Measurements from ENCODE around the gene KLK7.

The KLK7 gene

DNA sequence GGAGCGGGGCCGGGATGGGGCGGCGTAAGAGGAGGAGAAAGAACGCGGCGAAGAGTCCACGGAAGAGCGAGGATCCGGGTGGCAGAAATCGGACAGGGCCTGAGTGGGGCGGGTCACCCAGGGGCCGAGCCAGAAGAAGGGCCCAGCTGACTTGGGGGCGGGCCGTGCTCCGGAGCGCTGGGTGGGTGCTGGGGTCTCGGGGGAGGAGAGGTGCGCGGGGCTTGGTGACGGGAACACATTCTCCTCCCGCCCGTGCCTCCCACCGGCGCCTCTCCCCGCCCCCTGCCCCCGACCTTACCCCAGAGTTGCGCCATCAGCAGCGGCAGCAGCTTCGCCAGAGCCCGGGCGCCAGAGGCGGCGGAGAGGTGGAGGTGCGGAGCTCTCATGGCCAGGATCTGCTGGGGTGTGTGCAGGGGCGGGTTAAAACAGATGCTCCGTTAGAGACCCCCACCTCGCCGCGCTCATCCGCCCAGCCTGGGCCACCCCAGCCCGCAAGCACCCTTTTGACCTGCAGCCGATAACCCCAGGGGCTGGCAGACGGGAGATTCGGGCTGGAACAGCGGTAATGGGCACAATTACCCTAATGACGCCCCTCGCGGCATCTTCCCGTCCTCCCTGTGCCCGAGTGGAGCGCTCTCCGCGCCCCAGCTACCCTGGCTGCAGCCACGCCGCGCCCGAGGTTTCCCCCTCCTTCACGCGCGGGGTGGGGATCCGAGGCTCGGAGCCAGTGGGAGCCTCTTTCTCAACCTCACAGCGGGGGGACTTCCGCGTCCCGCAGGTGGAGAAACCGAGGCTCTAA lies 35.2 kb upstream of the KLK7 start:
- Histone ChIP-seq H3K4ac (ENCODE audit: low read depth, low read length) (no peak overlapping the region), H3K9ac (ENCODE audit: low read length) (peak overlapping the region; percentile 2), H3K27me3 (ENCODE audit: insufficient read depth, low read length, poor library complexity) (peaks cover 8% of the 10 kb centered on the region), H3K4me3 (ENCODE audit: low read length) (no peak overlapping the region), H2BK15ac (replicated peaks; ENCODE audit: low read depth) (no peak overlapping the region), H2BK5ac (ENCODE audit: low read length) (no peak overlapping the region), H4K8ac (ENCODE audit: low read depth, low read length) (no peak overlapping the region), H3K36me3 (ENCODE audit: control insufficient read depth, insufficient read depth, low read length) (no peaks in the 10 kb centered on the region), H3K23ac (ENCODE audit: low read length) (no peak overlapping the region), H3K4me2 (ENCODE audit: low read length) (peak overlapping the region; percentile 52), H4K5ac (ENCODE audit: low read length) (no peak overlapping the region), H3K18ac (ENCODE audit: low read length) (no peak overlapping the region), H3K79me2 (ENCODE audit: control insufficient read depth, insufficient read depth, low read length) (no peaks in the 10 kb centered on the region), H2BK120ac (ENCODE audit: low read depth, low read length) (no peak overlapping the region), H3K56ac (ENCODE audit: low read length) (peak overlapping the region; percentile 15), H2AK5ac (ENCODE audit: low read length) (no peak overlapping the region), H3K79me1 (ENCODE audit: low read length) (no peaks in the 10 kb centered on the region), H3K27ac (ENCODE audit: low read depth, low read length) (no peak overlapping the region), H3K4me1 (ENCODE audit: control insufficient read depth, low read depth, low read length) (no peaks in the 10 kb centered on the region)
- WGBS (ENCODE audit: extremely low coverage, insufficient coverage, low lambda C conversion rate), result no CpG with 5 or more reads among the region's 68 CpGs
- DNase-seq, result peak; percentile 60

DNA sequence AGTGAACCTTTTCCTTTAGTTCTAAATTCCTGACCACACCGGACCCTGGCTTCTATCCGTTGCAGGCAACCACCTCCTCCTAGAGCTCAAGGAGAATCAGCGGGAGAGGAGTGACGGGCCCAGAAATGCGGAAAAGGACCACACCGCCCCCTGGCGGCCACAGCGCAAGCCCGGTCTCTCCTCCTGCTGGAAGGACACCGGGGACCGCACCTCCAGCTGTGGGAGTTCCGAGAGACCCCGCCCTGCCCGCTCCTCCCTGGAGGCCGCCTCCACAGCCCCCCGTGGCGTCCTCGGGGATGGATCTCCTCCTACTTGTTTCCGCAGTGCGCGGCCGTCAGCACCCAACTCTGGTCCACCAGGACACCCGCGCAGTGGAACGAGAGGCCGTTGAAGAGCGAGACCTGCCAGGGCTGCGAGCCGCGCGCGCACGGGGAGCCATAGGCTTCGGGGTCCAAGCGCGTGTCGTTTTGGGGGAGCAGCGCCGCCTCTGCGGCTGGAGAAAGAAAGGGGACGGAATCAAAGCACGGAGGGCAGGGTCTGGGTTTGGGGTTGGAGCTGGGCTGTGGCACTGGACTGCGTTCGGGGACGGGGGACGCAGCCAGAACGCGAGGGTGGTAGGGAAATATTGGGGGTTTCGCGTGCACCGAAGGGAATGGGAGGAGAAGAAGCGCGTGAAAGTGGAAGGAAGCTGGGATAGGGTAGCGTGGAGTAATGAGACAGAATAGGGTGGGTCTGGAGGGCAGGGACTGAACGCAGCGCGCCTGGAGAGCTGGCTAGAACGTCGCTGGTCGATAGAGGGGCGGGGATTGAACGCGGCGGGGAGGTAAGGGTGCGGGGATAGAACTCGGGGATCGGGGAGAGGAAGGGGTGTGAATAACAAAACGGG lies 33.3 kb upstream of the KLK7 start:
- Histone ChIP-seq H3K36me3 (ENCODE audit: control insufficient read depth, insufficient read depth, low read length) (no peaks in the 10 kb centered on the region), H3K27ac (ENCODE audit: low read depth, low read length) (no peak overlapping the region), H2BK120ac (ENCODE audit: low read depth, low read length) (no peak overlapping the region), H3K23ac (ENCODE audit: low read length) (no peak overlapping the region), H3K79me1 (ENCODE audit: low read length) (no peaks in the 10 kb centered on the region), H2BK15ac (replicated peaks; ENCODE audit: low read depth) (no peak overlapping the region), H3K4me1 (ENCODE audit: control insufficient read depth, low read depth, low read length) (no peaks in the 10 kb centered on the region), H3K27me3 (ENCODE audit: insufficient read depth, low read length, poor library complexity) (peaks cover 8% of the 10 kb centered on the region), H3K4me2 (ENCODE audit: low read length) (peak overlapping the region; percentile 84), H3K18ac (ENCODE audit: low read length) (no peak overlapping the region), H3K4ac (ENCODE audit: low read depth, low read length) (no peak overlapping the region), H4K8ac (ENCODE audit: low read depth, low read length) (no peak overlapping the region), H3K56ac (ENCODE audit: low read length) (peak overlapping the region; percentile 58), H3K4me3 (ENCODE audit: low read length) (peak overlapping the region; percentile 23), H4K5ac (ENCODE audit: low read length) (no peak overlapping the region), H3K79me2 (ENCODE audit: control insufficient read depth, insufficient read depth, low read length) (no peaks in the 10 kb centered on the region), H2AK5ac (ENCODE audit: low read length) (no peak overlapping the region), H3K9ac (ENCODE audit: low read length) (peak overlapping the region; percentile 41), H2BK5ac (ENCODE audit: low read length) (no peak overlapping the region)
- DNase-seq, result peak; percentile 90
- no CpG with 5 or more reads among the region's 68 CpGs for WGBS (ENCODE audit: extremely low coverage, insufficient coverage, low lambda C conversion rate)

DNA sequence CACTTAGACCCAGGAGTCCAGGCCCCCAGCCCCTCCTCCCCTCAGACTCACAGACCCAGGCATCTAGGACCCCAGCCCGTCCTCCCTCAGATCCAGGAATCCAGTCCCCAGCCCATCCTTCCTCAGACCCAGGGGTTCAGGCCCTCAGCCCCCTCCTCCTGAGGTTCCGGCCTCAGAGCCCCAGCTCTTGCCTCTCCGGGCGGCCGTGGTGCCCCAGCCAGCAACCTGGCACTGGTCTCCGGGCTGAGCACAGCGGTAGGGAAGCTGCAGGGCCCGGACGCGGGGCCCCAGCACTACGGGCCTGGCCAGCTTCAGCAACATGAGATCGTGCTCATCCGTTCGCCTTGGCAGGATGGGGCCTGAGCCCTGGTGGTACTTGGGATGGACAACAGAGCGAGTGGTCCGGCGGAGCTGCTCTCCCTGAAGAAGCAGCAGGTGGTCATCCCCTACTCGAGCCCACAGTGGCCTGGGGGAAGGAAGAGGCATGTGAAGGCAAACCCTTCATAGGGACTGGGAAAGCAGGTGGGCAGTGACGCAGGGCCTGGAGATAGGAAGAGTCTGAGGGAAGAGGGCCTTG lies 32.1 kb upstream of the KLK7 start:
- Histone ChIP-seq H3K4ac (ENCODE audit: low read depth, low read length) (no peak overlapping the region), H2BK15ac (replicated peaks; ENCODE audit: low read depth) (no peak overlapping the region), H3K27ac (ENCODE audit: low read depth, low read length) (no peak overlapping the region), H4K8ac (ENCODE audit: low read depth, low read length) (no peak overlapping the region), H3K36me3 (ENCODE audit: control insufficient read depth, insufficient read depth, low read length) (no peaks in the 10 kb centered on the region), H3K4me3 (ENCODE audit: low read length) (no peak overlapping the region), H3K79me2 (ENCODE audit: control insufficient read depth, insufficient read depth, low read length) (no peaks in the 10 kb centered on the region), H3K4me2 (ENCODE audit: low read length) (no peak overlapping the region), H3K9ac (ENCODE audit: low read length) (no peak overlapping the region), H3K4me1 (ENCODE audit: control insufficient read depth, low read depth, low read length) (no peaks in the 10 kb centered on the region), H2BK120ac (ENCODE audit: low read depth, low read length) (no peak overlapping the region), H3K79me1 (ENCODE audit: low read length) (no peaks in the 10 kb centered on the region), H3K56ac (ENCODE audit: low read length) (no peak overlapping the region), H4K5ac (ENCODE audit: low read length) (no peak overlapping the region), H2AK5ac (ENCODE audit: low read length) (no peak overlapping the region), H3K18ac (ENCODE audit: low read length) (no peak overlapping the region), H2BK5ac (ENCODE audit: low read length) (no peak overlapping the region), H3K23ac (ENCODE audit: low read length) (no peak overlapping the region), H3K27me3 (ENCODE audit: insufficient read depth, low read length, poor library complexity) (peaks cover 8% of the 10 kb centered on the region)
- no CpG with 5 or more reads among the region's 19 CpGs for WGBS (ENCODE audit: extremely low coverage, insufficient coverage, low lambda C conversion rate)
- no peak for DNase-seq

DNA sequence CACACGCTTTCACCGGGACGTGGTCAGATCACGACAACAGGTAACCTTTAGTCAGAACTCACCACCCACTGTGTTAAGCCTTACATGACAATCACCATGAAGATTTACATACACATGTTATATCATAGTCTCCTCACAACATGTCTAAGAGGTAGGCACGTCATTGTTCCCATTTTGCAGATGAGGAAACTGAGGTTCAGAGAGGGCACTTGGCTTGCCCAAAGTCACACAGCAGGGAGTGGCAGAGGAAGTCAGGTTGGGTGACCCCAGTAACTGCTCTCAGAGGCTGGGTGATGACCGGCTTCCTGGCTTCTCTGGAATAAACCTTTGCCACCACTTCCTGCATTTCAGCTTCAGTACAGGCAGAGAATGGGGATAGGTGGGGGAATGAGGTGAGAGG lies 30.5 kb upstream of the KLK7 start:
- no CpG with 5 or more reads among the region's 6 CpGs for WGBS (ENCODE audit: extremely low coverage, insufficient coverage, low lambda C conversion rate)
- Histone ChIP-seq H4K5ac (ENCODE audit: low read length) (no peak overlapping the region), H3K36me3 (ENCODE audit: control insufficient read depth, insufficient read depth, low read length) (no peaks in the 10 kb centered on the region), H2AK5ac (ENCODE audit: low read length) (no peak overlapping the region), H3K79me1 (ENCODE audit: low read length) (no peaks in the 10 kb centered on the region), H3K4me3 (ENCODE audit: low read length) (no peak overlapping the region), H3K27me3 (ENCODE audit: insufficient read depth, low read length, poor library complexity) (peaks cover 8% of the 10 kb centered on the region), H3K56ac (ENCODE audit: low read length) (no peak overlapping the region), H2BK5ac (ENCODE audit: low read length) (no peak overlapping the region), H3K23ac (ENCODE audit: low read length) (no peak overlapping the region), H3K79me2 (ENCODE audit: control insufficient read depth, insufficient read depth, low read length) (no peaks in the 10 kb centered on the region), H3K4me2 (ENCODE audit: low read length) (no peak overlapping the region), H2BK15ac (replicated peaks; ENCODE audit: low read depth) (no peak overlapping the region), H3K4me1 (ENCODE audit: control insufficient read depth, low read depth, low read length) (no peaks in the 10 kb centered on the region), H2BK120ac (ENCODE audit: low read depth, low read length) (no peak overlapping the region), H3K4ac (ENCODE audit: low read depth, low read length) (no peak overlapping the region), H3K27ac (ENCODE audit: low read depth, low read length) (no peak overlapping the region), H4K8ac (ENCODE audit: low read depth, low read length) (no peak overlapping the region), H3K9ac (ENCODE audit: low read length) (no peak overlapping the region), H3K18ac (ENCODE audit: low read length) (no peak overlapping the region)
- DNase-seq, result no peak

DNA sequence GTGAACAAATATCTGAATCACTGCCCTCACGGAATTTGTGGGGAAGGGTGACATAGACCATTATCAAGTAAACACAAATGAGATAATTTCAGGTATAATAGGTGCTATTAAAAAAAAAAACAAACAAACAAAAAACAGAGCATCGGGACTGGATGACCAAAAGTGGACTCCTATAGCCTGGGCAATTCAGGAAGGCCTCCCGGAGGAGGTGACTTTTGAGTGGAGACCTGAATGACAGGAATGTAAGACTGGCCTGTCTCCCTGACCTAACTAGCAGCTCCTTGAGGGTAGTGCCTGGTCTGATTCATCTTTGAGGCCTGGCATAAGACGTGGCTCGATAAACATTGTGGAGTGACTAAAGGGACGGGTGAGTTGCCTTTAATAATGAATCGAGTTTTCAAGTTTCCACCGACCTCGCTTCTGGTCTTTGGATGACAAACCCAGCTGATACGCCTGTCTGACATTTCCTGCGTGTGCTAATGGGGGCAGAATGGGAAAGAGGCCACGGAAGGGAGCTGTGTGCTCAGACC lies 29.0 kb upstream of the KLK7 start:
- DNase-seq, result no peak
- Histone ChIP-seq H3K36me3 (ENCODE audit: control insufficient read depth, insufficient read depth, low read length) (no peaks in the 10 kb centered on the region), H3K9ac (ENCODE audit: low read length) (no peak overlapping the region), H4K5ac (ENCODE audit: low read length) (no peak overlapping the region), H3K18ac (ENCODE audit: low read length) (no peak overlapping the region), H3K79me2 (ENCODE audit: control insufficient read depth, insufficient read depth, low read length) (no peaks in the 10 kb centered on the region), H3K4me2 (ENCODE audit: low read length) (no peak overlapping the region), H3K4me1 (ENCODE audit: control insufficient read depth, low read depth, low read length) (no peaks in the 10 kb centered on the region), H3K23ac (ENCODE audit: low read length) (no peak overlapping the region), H3K56ac (ENCODE audit: low read length) (no peak overlapping the region), H2BK120ac (ENCODE audit: low read depth, low read length) (no peak overlapping the region), H2BK5ac (ENCODE audit: low read length) (no peak overlapping the region), H2AK5ac (ENCODE audit: low read length) (no peak overlapping the region), H3K79me1 (ENCODE audit: low read length) (no peaks in the 10 kb centered on the region), H4K8ac (ENCODE audit: low read depth, low read length) (no peak overlapping the region), H3K4ac (ENCODE audit: low read depth, low read length) (no peak overlapping the region), H3K27me3 (ENCODE audit: insufficient read depth, low read length, poor library complexity) (peaks cover 5% of the 10 kb centered on the region), H3K27ac (ENCODE audit: low read depth, low read length) (no peak overlapping the region), H2BK15ac (replicated peaks; ENCODE audit: low read depth) (no peak overlapping the region), H3K4me3 (ENCODE audit: low read length) (no peak overlapping the region)
- no CpG with 5 or more reads among the region's 12 CpGs for WGBS (ENCODE audit: extremely low coverage, insufficient coverage, low lambda C conversion rate)
